ENCODE data around the gene DLG2.

The DLG2 gene

DNA sequence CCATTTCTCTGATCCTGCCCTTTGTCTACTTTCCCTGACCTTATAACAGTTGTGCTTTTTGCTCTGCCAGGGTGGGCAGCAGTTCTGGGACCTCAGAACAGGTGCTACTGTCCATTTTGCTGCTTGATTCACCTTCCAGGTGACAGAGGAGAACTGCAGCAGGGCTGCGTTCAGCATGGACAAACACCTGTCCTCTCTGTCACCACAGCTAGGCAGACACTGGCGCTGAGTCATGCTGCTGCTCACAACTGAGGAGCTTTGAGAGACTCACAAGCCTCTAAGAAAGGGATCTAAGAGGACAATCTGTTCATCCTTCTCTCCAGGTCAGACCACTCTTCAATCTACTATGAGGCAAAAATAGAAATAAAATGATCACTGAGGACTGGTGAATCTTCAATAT lies 1196.5 kb downstream of the DLG2 start:
- no peak for DNase-seq (ENCODE audit: extremely low read depth, low read depth)
- TF ChIP-seq, protein P1, sequence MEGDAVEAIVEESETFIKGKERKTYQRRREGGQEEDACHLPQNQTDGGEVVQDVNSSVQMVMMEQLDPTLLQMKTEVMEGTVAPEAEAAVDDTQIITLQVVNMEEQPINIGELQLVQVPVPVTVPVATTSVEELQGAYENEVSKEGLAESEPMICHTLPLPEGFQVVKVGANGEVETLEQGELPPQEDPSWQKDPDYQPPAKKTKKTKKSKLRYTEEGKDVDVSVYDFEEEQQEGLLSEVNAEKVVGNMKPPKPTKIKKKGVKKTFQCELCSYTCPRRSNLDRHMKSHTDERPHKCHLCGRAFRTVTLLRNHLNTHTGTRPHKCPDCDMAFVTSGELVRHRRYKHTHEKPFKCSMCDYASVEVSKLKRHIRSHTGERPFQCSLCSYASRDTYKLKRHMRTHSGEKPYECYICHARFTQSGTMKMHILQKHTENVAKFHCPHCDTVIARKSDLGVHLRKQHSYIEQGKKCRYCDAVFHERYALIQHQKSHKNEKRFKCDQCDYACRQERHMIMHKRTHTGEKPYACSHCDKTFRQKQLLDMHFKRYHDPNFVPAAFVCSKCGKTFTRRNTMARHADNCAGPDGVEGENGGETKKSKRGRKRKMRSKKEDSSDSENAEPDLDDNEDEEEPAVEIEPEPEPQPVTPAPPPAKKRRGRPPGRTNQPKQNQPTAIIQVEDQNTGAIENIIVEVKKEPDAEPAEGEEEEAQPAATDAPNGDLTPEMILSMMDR (IDR thresholded peaks at IDR 0.05; ENCODE audit: low read depth, low read length), result no peak

DNA sequence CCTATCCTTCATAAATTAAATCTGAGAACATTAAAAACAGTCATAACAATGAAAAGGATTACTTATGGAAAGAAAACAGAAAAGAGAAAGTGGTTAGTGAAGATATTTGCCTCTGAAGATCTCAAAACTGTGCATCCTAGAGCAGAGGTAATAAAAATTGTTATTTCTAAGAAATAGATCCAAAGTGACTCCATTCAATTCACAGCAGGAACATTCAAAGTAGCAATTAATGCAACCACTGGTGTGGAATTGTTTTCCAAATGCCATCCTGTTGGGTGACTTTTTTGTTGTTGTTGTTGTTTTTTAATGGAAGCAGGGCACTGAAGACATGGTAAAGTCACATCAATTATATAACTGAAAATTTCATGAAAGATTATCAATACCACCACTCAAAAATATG lies 1201.5 kb downstream of the DLG2 start:
- TF ChIP-seq, protein P1 (IDR thresholded peaks at IDR 0.05; ENCODE audit: low read depth, low read length), result no peak
- DNase-seq (ENCODE audit: extremely low read depth, low read depth), result no peak

DNA sequence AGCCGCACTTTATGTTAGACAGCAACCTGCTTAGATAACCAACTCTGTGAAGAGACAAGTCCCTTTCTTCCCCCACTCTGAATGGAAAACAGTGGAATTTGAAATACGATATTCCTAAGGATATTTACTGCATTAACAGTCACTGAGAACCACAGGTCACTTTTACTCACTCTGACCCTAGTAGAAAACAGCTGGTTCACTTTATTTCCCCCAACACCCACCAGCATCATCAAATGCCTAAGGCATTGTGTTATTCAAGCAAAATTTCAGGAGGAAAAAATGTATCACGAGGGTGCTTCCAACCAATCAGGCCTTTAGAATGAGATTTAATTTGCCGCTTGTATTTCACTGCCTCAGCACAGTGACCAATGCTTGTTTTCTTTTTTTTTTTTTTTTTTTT lies 1206.9 kb downstream of the DLG2 start:
- no peak for DNase-seq (ENCODE audit: extremely low read depth, low read depth)
- TF ChIP-seq, protein P1 (IDR thresholded peaks at IDR 0.05; ENCODE audit: low read depth, low read length), result no peak

DNA sequence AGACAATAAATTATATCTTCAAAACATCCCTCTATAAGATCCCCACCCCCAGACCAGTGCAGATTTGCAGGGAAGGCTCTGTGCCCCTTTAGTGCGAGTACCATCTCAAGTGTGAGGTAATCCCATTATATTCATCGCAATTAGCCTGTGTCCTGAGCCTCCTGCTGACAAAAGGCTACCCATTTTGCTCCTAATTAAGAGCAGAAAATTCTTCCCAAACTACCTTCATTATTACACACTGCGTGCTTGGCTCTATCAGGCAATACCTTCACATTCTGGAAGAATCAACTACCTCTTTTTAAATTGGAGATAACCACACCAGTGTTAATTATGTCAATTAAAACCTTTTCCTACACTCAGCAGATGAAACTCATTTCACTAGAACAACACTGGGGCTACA lies 1207.5 kb downstream of the DLG2 start:
- DNase-seq (ENCODE audit: extremely low read depth, low read depth), result no peak
- TF ChIP-seq, protein P1 (IDR thresholded peaks at IDR 0.05; ENCODE audit: low read depth, low read length), result no peak

DNA sequence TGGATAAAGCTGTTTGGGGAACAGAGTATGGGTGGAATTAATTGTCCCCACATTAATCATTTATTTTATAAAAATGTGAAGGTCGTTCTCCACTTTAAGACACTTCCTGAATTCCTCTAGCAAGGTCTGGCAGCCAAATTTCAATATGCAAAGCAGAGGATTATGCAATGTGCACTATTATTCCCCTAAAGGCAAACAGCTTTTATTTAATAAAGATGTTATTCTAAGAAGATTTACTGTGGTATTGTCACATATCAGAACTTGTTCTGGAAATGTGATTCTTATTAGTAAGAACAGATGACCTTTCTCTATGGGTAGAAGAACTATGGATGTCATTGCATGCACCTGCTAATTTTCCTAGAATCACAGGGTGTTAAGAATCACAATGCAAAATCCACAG lies 1212.2 kb downstream of the DLG2 start:
- no peak for DNase-seq (ENCODE audit: extremely low read depth, low read depth)
- TF ChIP-seq, protein P1 (IDR thresholded peaks at IDR 0.05; ENCODE audit: low read depth, low read length), result no peak

DNA sequence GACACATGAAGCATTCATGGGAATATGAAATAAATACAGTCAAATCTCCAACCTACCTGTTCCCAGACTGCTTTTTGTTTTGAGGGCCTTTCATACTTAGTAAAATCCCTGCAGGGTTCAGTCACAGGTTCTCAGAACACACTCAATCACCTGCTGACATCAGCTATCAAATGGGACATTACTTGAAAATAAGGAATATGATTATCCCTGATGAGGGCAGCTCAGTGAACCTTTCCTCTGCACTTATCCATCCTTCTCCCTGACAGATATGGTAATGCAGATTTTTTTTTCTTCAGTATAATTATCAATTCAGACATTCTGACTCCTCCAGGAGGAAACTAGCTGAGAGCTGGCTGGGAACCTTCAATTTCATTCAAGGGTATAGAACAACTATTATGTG lies 1213.6 kb downstream of the DLG2 start:
- TF ChIP-seq, protein P1 (IDR thresholded peaks at IDR 0.05; ENCODE audit: low read depth, low read length), result no peak
- DNase-seq (ENCODE audit: extremely low read depth, low read depth), result no peak

DNA sequence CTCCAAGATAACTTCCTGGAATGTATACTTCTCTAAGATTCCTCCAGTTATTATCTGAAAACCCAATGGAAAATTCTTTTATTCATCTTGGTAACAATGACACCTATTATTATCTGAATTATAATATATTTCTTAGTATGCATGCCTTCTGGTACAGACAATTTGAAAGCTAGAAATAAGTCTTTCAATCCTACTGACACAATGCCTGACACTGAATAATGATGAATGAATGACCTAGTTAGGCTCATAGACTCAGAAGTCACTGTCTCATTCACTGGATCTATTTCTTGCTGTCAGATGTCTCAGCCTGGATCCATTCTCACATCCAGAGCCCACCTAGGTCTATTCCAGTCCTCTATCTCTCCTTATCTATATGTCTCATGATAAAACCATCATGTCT lies 1214.3 kb downstream of the DLG2 start:
- TF ChIP-seq, protein P1 (IDR thresholded peaks at IDR 0.05; ENCODE audit: low read depth, low read length), result no peak

More for the DNA sequence above, 1214.3 kb downstream of the DLG2 start:
- DNase-seq (ENCODE audit: extremely low read depth, low read depth), result no peak
